ENCODE results near the gene DNPEP. TPM values are rescaled to one million over a fixed set of nuclear protein-coding genes. Genes with fewer than 3 reads are reported as not detected.

The DNPEP gene
- total and polyA plus RNA-seq, 2 donors (not counting 3 experiments of a cell fraction or from before 2014, with no cell fraction given): 40.4 to 77.5 TPM

GRCh38 chr2:219384083-219384713 lies 3.5 kb downstream of the DNPEP start:
- H3K9ac ChIP-seq (replicated peaks; ENCODE audit: extremely low read depth, insufficient read depth, low read length): no peak overlapping the region
- peaks cover 9% of the 10 kb centered on the region for H3K4me1 ChIP-seq (ENCODE audit: control insufficient read depth, extremely low read depth, insufficient read depth, low read length)
- H2AFZ ChIP-seq (ENCODE audit: low read depth, low read length): no peak overlapping the region
- no peak for DNase-seq (ENCODE audit: low read depth, low spot score)
- POLR2A ChIA-PET: no interaction called here
- TF ChIP-seq POLR2A (IDR thresholded peaks at IDR 0.05; ENCODE audit: low read depth, low read length): no peak
- no peak for TF ChIP-seq JUN (IDR thresholded peaks at IDR 0.05; ENCODE audit: borderline replicate concordance, insufficient read depth, insufficient read length, low read depth)
- no peak for TF ChIP-seq EZH2 (IDR thresholded peaks at IDR 0.05; ENCODE audit: borderline replicate concordance, low read depth, low read length, severe bottlenecking)
- TF ChIP-seq MYC (IDR thresholded peaks at IDR 0.05; ENCODE audit: low read depth, low read length): no peak
- TF ChIP-seq POLR2AphosphoS5 (IDR thresholded peaks at IDR 0.05; ENCODE audit: insufficient read depth, low read depth, low read length): no peak
- TF ChIP-seq CTCF (IDR thresholded peaks at IDR 0.05; ENCODE audit: extremely low read depth in 1 of 2, insufficient read depth in 1 of 2, low read depth in 1 of 2, low read length in 2 of 2): no peak
- no peak for TF ChIP-seq GATA2 (IDR thresholded peaks at IDR 0.05; ENCODE audit: insufficient read depth, insufficient read length, low read depth, low read length)
- TF ChIP-seq MAX (IDR thresholded peaks at IDR 0.05; ENCODE audit: insufficient read depth, insufficient read length): no peak
- TF ChIP-seq FOS (IDR thresholded peaks at IDR 0.05; ENCODE audit: borderline replicate concordance, insufficient read depth, low read length): no peak
- H3K27ac ChIP-seq (ENCODE audit: insufficient read depth, low read depth, low read length): no peak overlapping the region
- no peaks in the 10 kb centered on the region for H3K9me3 ChIP-seq (replicated peaks; ENCODE audit: control insufficient read depth, insufficient read depth, low read length)
- no peak for FAIRE-seq
- H3K36me3 ChIP-seq (ENCODE audit: control insufficient read depth in 2 of 2, extremely low read depth in 1 of 2, insufficient read depth in 2 of 2, low read length in 2 of 2): peaks cover 0 to 36% of the 10 kb centered on the region in 2 experiments
- H3K27me3 ChIP-seq (ENCODE audit: control insufficient read depth in 2 of 2, insufficient read depth in 2 of 2, low read length in 2 of 2): no peaks in the 10 kb centered on the region
- no peak overlapping the region for H3K4me3 ChIP-seq (replicated peaks in 1 of 3; ENCODE audit: insufficient read depth in 1 of 3, low read depth in 1 of 3, low read length in 3 of 3)
- no peaks in the 10 kb centered on the region for H4K20me1 ChIP-seq (replicated peaks; ENCODE audit: control insufficient read depth, extremely low read depth, insufficient read depth, low read length)
- dilution Hi-C loops (cut with MboI; ENCODE audit: extremely low pct_ligation_motif_present, low sequenced_read_pairs): no loop called here
- no peak overlapping the region for H3K4me2 ChIP-seq (ENCODE audit: insufficient read depth, low read length)
- intact Hi-C loops (cut with micrococcal nuclease): loop anchor here (10.0 kb wide), 1 partner anchor 819 kb away; the partner anchor contains the start of genes CNOT9 and USP37
- no peaks in the 10 kb centered on the region for H3K79me2 ChIP-seq (ENCODE audit: control insufficient read depth, insufficient read depth, low read length)
- CTCF ChIA-PET: no interaction called here
- BruUV-seq (replicated peaks): no TSS peak
- H3K9me1 ChIP-seq (replicated peaks; ENCODE audit: control insufficient read depth, extremely low read depth, insufficient read depth, low read length): no peaks in the 10 kb centered on the region
